ENCODE measurements around the gene SLC25A46.
"Not testable (repeated sequence)": the region's sequence is repeated elsewhere in the genome, so short reads cannot be mapped to it uniquely, and the experiment has no call there.

DNA sequence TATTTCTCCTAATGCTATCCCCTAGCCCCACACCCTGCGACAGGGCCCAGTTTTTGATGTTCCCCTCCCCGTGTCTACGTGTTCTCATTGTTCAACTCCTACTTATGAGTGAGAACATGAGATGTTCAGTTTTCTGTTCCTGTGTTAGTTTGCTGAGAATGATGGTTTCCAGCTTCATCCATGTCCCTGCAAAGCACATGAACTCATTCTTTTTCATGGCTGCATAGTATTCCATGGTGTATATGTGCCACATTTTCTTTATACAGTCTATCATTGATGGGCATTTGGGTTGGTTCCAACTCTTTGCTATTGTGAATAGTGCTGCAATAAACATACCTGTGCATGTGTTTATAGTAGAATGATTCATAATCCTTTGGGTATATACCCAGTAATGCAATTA lies 49.2 kb downstream of the SLC25A46 start:
- TF ChIP-seq, protein P1, sequence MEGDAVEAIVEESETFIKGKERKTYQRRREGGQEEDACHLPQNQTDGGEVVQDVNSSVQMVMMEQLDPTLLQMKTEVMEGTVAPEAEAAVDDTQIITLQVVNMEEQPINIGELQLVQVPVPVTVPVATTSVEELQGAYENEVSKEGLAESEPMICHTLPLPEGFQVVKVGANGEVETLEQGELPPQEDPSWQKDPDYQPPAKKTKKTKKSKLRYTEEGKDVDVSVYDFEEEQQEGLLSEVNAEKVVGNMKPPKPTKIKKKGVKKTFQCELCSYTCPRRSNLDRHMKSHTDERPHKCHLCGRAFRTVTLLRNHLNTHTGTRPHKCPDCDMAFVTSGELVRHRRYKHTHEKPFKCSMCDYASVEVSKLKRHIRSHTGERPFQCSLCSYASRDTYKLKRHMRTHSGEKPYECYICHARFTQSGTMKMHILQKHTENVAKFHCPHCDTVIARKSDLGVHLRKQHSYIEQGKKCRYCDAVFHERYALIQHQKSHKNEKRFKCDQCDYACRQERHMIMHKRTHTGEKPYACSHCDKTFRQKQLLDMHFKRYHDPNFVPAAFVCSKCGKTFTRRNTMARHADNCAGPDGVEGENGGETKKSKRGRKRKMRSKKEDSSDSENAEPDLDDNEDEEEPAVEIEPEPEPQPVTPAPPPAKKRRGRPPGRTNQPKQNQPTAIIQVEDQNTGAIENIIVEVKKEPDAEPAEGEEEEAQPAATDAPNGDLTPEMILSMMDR (IDR thresholded peaks at IDR 0.05), result not testable (repeated sequence)
- TF ChIP-seq POLR2A (IDR thresholded peaks at IDR 0.05), result not testable (repeated sequence)

Data from testis (tissue), 2 donors.